Measurements from ENCODE around the gene BRAP.

- TF ChIP-seq CTCF (conservative IDR thresholded peaks at IDR 0.05) (no peak), ZFX (IDR thresholded peaks at IDR 0.05) (no peak)
Measured at GRCh38 chr12:111664499-111664898, 21.3 kb downstream of the BRAP start.
